Right ventricle myocardium inferior (tissue), 1 donor: ENCODE data around the gene KRT78. TPM values are rescaled to one million over a fixed set of nuclear protein-coding genes. Genes with fewer than 3 reads are reported as not detected.

ENCODE experiments used
- ATAC-seq: fragments of 200-7000 bp; cut with Tn5 transposase; one replicate; pipeline ENCODE4 v1.9.1; 2020; ENCODE audit warnings: mild to moderate bottlenecking, moderate library complexity
- DNase-seq: peaks from one replicate; pipeline ENCODE4 v3.0.0; 2021; ENCODE audit errors: missing footprints
- intact Hi-C: fragments of 100-400 bp; cut with DNase I; formaldehyde crosslinking; loops from one replicate; pipeline ENCODE4 v1.11.0; 2022
- total RNA-seq: library from RNA; stranded (reverse); fragmentation: NEBNext Ultra II Directional; extraction: Animal tissue kit (Norgen Biotek cat#: 25700); gene quantifications from one replicate; pipeline ENCODE4 v1.2.1, GENCODE V29; 2021
- donor health status: DM: no; HTN: yes; CAD: no; lungs with severe emphysema.

Gene KRT78
- total RNA-seq, 1 donor from 2014 or later, result not detected

DNA sequence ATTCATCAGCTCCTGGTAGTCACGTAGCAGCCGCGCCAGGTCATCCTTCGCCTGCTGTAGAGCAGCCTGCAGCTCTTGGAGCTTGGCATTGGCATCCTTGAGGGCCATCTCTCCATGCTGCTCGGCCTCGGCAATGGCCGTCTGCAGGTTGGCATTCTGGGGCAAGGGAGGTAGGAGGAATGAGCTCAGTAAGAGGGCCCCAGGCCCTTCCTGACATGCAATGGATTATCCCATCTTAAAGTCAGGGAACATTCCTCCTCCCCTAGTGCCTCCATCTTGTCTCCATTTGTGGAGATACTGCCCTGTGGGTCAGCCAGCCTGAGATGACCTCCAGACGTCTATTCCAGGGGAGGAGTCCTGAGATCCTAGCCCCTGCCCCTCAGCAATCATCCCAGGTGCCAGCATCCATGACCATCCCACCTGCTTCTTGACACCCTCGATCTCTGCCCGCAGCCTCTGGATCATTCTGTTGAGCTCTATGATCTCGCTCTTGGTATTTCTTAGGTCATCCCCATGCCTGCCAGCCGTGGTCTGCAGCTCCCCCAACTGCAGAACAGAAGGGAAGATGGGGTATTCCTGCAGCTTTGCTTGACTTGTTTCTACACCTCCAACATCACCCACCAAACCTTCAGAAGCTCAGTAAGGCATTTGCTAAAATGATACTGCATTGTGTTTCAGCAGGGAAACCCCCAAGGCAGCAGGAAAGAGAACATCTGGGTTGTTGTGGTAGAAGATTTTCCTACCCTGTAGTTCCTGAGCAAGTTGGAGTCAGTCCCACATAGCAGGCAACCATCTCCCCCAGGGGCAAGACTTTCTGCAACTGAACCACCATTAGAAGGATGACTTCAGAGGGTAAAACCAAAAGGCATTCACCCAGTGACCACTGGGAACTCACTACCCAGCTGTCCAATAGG lies 57.3 kb downstream of the KRT78 start:
- DNase-seq, result no peak
- intact Hi-C loops, result no loop called here
- ATAC-seq, result no peak

DNA sequence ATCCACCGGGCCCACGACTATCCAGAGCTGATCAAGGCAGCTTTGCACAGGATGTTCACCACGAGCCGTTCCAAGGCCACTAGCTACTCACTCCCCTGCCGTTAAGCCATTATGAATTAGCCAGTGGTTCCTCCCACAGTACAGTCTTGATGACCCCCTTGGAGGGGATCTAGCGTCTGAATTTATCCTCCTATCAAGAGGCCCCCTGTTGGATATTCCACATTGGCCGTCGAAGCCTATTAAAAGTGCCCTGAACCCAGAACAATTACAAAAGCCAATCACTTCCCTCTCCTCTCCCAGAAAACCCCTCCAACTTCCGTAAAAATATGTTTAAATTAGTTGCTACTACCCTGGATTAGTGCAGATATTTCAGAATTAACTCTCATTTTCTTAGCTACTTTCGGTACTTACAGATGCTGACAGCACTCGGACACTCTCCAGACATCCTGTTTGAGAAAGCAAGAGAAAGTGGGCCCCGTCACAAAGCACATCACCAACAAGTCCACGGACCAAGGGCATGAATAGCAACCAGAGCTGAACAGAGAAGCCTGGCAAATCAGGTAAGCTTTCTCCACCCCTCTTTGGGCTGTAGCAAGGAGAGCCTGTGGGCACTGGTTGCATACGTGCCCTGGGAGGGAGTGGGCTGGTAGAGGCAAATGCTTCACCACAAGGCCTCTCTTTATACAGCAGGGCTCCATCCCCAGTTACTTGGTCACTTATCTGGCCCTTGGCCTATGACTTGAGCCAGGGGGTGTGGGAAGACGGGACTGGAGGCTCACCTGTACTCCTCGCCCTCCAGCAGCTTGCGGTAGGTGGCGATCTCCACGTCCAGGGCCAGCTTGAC lies 58.1 kb downstream of the KRT78 start:
- DNase-seq (no peak), ATAC-seq (no peak)
- intact Hi-C loops, result no loop called here

DNA sequence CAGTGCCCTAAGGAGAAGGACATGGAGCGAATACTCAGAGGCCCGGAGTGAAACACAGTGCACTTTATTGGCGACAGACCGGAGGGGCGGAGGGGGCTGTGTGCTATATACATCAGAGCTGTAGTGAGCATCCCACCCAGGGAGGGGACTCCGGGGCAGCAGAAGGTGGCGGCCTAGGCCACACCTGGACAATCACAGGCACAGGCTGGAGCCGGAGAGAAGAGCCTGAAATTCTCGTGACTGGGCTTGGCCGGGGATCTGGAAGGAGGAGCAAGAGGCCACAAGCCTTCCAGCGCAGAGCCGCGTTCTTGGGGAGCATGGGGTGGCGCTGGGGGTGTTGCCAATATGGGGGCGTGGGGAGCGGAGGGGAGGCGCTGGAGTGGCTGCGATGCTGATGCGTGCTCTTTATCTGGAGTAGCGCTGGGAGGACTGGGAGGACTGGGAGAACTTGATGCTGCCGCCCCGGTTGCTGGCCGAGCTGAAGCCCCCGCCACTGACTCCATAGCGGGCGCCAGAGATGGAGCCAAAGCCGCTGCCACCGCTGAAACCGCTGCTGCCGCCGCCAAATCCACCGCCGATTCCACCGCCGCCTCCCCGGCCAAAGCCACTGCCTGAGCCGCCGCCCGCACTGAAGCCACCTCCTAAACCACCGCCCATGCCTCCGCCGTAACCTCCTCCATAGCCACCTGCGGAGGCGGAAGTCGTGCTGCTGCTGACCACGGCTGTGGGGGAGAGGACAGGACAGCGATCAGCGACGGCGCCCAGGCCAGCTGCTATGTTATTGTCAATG lies 59.0 kb downstream of the KRT78 start:
- ATAC-seq (no peak), DNase-seq (no peak)
- intact Hi-C loops, result no loop called here

DNA sequence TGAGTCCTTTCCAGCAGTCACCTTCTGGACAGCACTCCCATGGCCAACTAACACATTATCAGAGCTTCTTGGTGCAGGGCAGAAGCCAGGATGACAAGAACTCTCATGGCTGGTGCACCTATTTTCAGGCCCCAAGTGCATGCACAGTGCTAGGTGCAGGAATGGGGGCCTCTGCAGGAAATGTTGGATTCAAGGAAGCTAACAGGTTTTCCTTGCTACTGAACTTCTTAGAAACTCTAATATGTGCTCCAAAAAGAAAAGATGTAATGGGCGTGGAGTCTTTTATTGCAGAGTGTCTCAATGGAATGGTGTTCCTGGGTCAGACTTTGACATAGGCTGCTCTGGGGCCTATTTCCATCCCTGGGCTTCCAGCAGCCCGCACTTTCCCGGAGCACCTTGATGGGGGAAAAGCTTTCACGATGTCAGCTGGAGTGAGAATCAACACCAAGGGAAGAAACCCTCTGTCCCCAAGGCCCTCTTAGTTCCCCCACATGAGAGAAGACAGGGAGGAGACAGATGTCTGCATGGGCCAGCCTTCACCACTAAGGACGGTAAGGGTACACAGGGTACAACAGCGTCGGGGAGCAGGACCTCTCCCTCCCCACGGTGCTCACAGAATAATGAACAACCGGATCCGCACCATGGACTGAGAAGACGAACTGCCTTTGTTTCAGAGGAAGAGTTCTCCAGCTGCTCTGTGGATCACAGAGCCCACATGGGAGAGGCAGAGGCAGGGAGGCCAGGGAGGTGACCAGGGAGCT lies 59.7 kb downstream of the KRT78 start:
- no peak for DNase-seq
- intact Hi-C loops, result no loop called here
- ATAC-seq, result no peak

DNA sequence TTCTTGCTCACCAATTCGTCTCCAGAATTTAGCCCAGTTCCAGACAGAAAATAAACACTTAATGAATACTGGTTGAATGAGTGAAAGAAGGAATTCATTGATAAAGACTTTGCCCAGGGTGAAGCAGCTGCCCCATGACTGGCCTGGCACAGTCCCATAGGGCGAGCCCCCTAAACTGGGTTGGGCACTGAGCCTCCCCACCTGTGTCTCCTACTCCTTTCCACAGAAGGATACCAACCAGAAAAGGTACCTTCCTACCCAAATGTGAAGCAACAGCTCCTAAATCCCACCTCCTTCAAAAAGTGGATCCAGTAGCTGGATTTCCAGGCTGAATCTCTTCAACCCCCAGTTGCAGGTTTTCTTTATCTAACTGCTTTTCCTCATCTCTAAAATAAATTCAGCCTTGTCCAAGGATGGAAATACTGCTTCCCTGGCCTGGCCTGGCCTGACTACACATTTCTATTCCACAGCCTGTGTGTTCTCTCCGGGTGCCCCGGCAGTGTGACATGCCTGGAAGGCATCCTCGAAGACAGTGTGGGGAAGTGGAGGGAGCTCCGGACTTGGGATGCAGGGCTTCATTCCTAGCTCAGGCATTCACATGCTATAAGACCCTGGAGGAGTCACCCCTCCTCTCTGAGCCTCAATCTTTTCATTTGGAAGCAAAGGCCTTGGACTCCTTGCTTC lies 60.5 kb downstream of the KRT78 start:
- ATAC-seq (no peak), DNase-seq (no peak)
- intact Hi-C loops, result no loop called here

Other genes with a start within 250 kb of the KRT78 start
- gene KRT72, start 247.5 kb downstream of the KRT78 start, total RNA-seq, result not detected
- gene KRT73, start 230.4 kb downstream of the KRT78 start, total RNA-seq, result not detected
- not detected for gene KRT2, start 196.8 kb downstream of the KRT78 start, total RNA-seq
- not detected for gene KRT1, start 168.6 kb downstream of the KRT78 start, total RNA-seq
- gene KRT77, start 145.5 kb downstream of the KRT78 start, total RNA-seq, result not detected
- not detected for gene KRT76, start 71.6 kb downstream of the KRT78 start, total RNA-seq
- not detected for gene KRT3, start 52.9 kb downstream of the KRT78 start, total RNA-seq
- not detected for gene KRT4, start 34.9 kb downstream of the KRT78 start, total RNA-seq
- not detected for gene KRT79, start 14.7 kb downstream of the KRT78 start, total RNA-seq
- 117 TPM for gene KRT8, start 56.1 kb upstream of the KRT78 start, total RNA-seq
- 6.6 TPM for gene KRT18, start 100.1 kb upstream of the KRT78 start, total RNA-seq
- gene EIF4B, start 157.5 kb upstream of the KRT78 start, total RNA-seq, result 416 TPM
- 122 TPM for gene TNS2, start 201.1 kb upstream of the KRT78 start, total RNA-seq
- gene SPRYD3, start 230.4 kb upstream of the KRT78 start, total RNA-seq, result 41.0 TPM
- gene IGFBP6, start 248.7 kb upstream of the KRT78 start, total RNA-seq, result 54.3 TPM